NK-92 (cell line): ENCODE measurements around the gene MYZAP.

Experiments used
- DNase-seq: peaks from one replicate; lab custom pipeline; 2025; ENCODE audit not compliant: unreplicated experiment; lab: John Stamatoyannopoulos, UW

The MYZAP gene

DNA sequence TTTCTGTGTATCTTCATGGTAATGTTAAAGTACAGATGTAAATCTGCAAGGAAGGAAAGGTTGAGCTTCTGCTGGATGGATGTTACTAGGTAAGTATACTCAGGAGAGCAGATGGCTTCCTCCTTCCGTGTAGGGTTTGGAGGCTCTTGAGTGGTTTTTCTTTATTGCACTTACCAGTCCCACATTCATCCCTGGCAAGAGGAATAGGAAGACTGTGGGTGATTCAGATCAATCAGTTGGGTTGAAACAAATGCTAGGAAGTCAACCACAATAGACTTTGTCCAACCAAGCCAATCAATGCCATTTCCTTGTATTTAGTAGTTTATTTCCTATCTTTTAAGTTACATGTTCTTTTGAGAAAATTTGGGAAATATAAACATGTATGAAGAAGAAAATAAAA is 26.6 kb downstream of the MYZAP start:
- no peak for DNase-seq

DNA sequence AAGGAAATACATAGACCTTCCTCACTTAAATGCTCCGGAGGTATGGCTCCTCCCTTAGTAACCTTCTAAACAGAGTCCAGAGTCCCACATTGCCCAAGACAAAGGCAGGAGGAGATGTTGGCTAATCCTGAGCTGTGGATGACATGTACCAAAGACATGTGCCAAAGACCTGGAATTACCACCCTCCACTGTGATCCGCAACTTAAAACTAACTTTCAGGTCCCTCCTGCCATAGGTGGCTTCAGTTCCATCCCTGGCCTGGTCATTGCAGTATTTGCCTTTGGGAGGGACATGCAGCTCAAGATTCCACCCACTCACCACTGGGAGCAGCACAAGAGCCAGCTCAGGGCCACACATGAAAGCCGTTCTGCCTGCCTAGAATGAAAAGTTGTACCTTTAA is 28.0 kb downstream of the MYZAP start:
- no peak for DNase-seq

DNA sequence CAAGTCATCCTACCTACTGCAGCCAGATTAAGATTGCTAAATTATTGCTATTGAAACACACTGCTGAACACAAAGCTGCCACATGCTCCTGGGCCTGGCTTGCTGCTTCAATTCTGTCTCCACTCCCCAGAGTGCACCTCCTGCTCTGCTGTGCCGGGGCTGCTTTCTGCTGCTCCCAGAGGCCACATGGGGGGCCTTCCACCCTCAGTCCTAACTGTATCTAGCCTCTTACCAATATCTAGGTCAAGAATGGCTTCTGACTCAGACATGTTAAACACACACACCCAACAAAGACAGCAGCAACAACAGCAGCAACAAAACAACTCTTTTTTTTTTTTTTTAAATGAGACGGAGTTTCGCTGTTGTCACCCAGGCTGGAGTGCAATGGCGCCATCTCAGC is 33.0 kb downstream of the MYZAP start:
- no peak for DNase-seq

DNA sequence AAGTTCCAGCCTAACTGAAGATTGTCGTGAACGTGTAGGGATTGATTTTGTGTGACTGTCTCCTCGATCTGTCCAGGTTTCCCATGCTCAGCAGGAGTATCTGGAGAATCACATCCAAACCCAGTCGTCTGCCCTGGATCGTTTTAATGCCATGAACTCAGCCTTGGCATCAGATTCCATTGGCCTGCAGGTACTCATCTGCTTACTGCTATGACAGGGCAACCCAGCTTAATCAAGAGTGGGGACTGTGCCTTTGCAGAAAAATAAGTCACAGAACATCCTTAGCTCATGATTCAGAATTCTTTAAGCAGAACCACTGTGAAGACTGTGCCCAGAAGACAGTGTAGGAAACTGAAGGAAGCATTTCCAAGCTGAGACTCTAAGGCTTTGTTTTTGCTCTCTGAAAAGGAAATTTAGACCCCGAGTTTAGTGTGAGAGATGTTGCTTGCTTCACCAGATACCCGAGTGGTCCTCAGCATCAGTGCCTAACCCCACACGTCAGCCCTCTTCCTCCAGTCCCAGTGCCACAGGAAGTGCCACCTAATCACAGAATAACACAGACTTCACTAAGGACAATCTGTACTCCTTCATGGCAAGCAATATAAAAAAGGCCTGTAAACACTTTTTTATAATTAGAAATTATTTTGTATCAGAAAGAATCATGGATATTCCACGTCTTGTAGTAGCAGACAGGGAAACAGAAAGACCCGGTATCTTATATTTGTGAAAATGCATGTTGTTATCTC is 34.2 kb downstream of the MYZAP start:
- no peak for DNase-seq

DNA sequence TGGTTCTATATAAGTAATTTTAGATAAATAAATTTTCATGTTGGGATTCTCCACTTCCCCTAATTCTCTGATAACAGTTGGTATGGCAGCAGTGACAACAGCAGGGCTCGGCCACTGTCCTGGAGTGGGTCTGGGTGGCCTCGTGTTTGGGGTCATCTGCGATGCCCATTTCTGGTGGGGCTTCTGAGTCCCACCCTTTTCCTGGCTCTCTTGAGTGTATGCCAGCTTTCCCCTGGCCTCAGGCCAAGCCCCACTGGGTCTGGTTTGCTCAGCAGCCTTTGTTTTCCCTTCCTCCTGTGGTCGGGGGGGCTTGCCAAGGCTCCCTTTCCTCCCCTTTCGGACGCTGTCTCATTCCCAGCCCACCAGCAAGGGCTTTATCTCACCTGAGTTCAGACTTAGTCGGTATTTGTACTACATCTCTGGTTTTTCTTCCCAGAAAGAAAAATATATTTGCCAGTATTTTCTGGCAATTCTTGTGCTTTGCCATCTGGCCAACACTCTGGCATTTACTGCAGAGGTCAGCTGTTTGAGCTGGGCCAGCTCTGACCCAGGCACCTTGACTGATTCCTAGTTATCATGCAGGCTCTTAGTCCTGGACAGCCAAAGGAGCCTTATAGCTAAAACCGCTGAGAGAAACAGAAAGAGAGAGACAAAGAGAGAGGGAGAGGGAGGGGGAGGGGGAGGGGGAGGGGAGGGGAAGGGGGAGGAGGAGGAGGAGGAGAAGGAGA is 35.2 kb downstream of the MYZAP start:
- DNase-seq = no peak

DNA sequence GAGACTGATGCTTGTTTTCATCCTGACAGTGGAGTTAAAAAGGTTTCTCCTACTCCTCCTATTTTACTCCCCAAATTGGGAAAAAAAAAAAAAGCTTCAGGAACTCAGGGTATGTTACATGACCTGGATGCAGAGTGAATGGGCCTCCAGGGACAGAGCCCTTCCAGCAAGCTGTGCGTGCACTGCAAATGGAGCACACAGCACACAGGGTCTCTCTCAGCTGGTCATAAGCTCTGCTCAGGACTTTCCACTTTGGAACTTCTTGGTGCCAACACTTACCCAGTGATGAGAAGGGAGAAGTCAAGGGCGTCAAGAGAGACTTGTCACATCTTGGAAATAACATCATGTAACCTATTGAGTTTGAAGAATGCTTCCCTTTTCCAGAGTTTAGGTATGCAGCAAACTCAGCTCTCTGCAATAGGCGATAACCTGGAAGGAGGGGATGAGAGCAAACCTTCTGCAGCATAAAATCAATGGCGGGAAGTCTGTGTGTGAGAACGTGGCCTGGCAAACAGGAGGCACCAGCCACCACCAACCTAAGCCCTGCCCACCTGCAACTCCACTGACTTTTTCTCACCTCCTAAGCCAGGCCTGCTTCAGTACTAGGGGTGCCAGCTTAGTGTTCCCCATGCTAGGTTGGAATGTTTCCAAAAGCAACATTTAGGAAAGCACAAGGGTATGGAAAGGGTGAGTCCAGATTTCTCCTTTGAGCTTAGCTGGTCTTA is 39.8 kb downstream of the MYZAP start:
- no peak for DNase-seq

DNA sequence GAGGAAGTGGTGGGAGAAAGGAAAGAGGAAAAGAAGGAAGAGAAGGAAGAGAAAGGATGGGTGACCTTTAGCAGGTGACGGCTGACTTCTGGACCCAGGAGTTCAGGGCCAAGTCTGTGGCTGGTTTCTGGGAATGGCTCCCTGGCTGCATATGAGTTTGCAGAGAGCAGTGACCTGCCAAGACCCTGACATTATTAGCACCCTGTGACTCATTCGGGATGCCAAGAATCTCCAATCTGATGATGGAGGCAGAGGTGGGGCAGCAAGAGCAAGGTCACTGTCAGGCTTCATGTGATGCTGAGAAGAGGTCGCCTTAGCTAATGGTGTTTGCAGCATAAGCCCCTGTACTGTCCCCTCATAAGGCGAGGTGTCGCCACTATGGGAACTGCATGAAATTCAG is 42.6 kb downstream of the MYZAP start:
- no peak for DNase-seq

DNA sequence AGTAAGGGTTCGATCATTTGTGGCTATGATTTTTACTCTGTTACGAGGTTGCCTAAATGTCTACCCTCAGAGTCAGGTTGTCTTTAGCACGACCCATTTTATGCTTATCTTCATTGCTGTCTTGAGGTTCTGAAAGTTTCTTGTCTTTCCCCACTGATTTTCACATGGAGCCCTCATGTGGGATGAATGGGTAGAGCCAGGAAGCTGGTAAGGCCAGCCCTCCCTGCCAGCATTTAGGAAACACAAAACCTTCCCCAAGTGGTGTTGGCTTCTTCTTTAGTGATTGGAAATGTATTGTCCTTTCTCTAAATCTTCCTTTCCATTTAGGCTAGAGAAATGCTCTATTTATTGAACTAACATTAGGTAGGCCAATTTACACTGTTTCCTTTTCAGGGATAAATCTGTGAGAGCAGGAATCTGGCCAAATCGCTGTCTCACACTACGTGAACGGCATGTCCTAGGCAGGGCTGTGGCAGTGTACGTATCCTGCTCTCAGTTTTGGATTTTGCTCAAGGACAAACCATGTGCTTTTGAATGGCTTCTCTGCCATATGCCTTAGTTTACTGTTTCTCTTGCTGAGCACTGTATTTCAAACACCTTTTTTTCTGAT is 43.7 kb downstream of the MYZAP start:
- no peak for DNase-seq

DNA sequence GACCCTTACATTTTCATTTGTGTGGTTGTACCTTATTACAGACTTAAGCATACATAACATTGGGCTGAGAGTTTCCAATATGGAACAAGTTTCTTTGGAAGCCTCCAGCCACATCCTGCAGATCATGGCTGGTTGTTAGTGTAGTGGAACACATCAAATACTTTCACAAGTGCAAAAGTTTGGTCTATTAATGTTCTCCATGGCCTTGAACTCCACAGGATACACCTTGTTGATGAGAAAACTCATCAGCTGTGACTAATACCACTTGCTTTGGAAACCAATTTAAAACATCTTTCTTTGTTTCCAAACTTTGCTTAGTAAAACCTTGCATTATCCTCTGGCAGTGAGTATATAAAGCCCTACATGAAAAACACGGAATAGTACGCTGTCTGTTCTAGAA is 46.1 kb downstream of the MYZAP start:
- DNase-seq = no peak

DNA sequence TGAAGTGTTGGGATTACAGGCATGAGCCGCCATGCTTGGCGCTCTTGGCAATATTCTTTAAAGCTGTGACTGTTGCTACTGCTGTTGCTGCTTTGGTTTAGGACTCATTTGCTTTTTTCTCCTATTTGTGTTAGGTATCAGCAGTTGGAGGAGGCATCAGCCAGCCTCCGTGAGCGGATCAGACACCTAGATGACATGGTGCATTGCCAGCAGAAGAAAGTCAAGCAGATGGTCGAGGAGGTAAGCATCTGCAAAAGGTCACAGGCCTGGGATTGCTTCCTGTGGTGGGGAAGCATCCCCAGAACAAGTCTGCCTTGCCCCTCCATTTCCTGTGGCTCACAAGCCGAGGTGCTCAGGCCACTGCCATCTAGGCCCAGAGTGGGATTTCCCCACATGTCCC is 47.6 kb downstream of the MYZAP start:
- DNase-seq = no peak

DNA sequence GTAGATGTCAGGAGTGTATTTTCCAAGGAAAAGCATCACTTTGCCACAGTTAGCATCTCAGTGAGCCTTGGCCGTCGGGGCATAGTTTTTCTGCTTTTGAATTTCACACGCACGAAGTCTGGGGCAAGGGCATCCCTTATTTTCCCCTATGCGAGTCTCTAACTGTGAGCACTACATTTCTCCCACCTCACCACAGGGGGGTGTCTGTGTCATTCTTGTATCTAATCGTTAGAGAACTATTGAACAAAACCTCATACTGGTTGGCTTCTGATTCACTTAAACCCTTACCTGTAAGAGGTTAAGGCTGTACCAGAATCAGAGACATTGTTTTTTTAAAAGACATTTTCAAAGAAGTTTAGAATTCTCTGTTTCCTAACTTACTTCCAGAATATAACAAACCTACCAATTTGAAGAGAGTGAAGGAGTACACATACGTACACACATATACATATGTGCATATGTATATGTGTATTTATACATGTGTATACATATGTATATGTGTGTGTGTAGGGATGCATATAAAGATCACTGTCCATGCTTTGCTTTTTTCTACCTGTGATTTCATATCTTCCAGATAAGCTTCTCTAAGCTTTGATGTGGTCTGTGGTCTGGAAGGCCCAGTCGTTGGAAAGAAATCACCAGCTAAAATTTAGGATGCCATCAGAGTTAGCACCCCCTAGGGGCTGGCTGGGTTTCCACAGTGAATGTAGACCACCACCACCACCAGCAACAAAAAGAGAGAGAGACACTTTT is 49.4 kb downstream of the MYZAP start:
- DNase-seq = no peak

DNA sequence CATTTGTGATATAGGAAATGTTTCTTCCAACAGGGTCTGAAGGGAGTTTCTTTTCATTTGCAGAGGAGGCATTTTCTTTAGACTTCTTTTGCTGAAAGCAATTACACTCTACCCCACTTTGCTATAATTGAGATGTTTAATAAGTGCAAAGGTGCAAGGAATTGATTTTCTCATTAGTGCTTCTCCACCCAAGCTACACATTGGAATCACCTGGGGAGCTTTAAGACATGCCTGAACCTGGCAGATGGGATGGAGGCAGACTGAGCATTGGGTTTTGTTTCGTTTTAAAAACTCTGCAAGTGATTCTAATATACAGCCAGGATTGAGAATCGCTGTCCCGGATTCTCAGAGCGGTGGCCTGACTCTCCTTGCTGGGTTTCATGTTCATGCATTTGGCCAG is 52.1 kb downstream of the MYZAP start:
- DNase-seq = no peak

DNA sequence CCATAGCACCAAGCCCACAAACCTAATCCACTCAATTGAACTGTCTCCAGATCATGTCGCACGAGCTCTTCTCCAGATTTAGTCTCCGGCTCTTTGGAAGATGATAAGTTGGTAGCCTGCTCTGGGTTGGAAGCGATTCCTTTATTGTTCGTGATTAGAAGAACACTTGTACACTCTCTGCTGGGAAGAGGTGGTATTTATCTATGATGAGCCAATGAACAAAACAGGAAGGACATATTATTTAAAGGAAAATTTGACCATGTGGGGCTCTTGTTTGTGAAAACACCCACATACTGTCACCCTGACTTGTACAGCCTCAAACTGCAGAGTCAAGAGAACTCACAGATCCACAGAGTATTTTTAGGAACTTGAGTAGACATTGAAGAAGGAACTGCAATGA is 54.4 kb downstream of the MYZAP start:
- DNase-seq = no peak

DNA sequence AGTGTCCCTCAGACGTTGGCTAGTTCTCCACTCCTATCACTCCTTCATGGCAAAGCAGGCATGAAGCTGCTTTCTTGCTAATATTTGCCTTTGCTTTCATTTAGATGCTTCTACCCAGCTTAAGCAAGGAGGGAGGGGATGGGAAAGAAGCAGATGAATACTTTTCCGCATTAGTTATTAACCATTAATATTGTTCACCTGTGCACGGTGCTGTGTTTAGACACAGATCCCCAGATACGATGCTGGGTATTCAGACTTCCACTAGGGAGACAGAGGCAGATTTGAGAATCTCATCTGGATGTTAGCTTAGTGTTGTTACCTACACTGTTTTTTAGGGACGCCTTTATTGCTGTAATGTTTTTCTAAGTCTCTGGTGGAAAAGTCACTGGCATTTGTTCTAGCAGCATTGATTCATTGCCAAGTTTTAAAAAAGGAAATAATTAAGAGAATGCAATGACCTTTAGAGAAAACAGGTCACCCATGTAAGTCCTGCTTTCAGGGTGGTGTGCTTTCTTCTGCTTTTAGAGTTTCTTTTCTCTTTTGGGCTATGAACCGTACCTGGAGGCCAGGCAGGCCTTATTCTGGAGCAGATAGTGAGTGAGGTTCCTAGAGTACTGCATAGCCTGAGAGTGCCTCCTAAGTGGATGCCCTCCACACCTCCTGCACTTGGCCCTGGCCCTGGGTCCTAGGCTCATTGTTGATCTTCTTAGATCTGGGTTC is 55.5 kb downstream of the MYZAP start:
- no peak for DNase-seq

DNA sequence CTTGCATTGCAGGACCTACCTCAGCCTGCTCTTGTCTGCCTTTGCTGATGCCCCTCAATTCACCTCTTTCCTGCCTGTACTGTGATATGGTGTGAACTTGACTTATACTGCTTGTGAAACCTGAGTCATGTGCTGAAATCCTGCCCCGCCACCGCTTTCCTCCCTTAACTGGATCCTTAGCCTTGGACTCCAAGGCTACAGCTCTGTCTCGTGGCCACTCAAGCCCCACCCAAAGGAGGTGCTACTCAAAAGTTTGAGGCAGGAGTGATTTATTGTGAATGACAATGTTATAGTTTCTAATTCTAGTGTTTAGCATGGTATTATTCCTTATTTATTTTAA is 56.1 kb downstream of the MYZAP start:
- DNase-seq = no peak

DNA sequence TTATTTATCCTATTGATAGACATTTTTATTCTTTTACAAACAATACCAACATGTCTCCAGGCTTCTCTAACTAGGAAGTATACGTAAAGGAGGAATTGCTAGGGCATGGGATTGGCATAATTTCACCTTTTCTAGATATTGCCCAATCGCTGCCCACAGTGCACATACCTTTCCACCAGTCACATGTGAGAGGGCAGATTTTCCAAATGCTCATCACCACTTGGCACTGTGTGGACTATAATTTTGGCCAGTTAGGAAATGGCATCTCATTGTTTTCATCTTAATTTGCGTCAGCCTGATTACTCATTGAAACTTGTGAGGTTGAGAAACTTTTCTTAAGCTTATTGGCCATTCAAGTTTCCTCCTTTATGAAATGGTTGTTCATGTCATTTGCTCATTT is 57.4 kb downstream of the MYZAP start:
- no peak for DNase-seq

DNA sequence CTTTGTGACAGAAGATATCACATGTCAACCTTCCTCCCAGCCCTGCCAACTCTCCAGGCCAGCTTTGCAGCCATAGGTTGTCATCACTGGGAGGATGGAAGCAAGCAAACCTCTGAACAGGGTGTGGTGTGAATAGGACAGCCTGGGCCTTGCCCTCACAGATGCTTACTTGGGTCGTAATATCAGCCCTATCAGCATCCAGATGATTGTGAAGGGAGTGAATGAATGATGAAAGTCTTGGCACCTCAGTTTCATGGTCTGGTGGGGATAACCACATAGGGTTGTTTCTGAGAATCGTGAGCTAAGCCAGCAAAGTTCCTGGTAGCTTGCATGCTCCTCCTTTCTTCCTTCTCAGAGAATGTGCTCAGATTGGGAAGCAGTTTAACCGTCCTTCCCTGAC is 59.7 kb downstream of the MYZAP start:
- no peak for DNase-seq

DNA sequence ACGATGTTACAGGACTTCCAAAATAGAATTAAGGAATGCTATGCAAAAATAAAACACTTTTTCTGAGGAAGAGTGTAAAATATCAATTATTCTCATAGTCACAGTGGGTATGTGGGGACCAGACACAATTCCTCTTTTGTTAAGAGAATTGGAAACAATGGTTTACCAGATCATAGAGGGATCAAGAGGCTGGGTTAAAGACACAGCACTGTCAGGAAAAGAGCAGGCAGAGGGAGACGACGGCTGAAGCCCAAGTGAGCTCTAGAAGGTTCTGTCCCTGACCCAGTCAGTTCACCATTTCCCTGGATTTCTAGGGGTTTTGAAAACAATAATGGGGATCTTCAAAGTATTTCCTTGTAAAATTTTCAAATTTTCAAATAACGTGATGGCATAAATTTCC is 60.8 kb downstream of the MYZAP start:
- no peak for DNase-seq

DNA sequence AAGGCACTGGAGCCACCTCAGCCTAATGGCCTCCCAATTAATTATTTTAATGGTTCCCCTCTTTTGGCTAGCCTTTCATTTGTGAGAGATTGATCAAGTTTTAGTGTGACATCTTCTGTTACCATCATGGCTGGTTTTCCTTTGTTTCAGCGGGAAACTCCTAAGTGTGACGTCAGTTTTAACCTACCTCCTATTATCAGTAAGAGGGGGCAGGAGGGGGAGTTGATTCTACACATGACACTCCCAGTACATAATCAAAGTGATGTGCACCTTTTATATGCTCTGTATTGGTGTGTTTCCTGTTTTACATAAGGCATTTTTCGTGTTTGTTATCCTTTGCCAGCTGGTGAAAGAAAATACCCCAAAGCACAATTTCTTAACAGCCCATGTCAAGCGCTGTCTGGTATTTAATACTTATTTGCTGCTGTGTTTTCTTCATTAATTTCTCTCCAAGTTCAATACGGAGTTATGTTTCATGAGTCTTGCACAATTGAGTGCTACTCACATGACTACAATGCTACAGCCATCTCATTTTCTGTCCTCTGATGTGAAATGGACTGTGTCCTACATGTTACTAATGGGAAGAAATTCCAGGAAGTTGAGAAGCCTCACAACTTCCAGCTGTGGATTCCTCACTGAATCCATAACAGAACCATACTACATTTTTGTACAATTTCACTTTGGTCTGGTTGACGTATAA is 62.6 kb downstream of the MYZAP start:
- no peak for DNase-seq

DNA sequence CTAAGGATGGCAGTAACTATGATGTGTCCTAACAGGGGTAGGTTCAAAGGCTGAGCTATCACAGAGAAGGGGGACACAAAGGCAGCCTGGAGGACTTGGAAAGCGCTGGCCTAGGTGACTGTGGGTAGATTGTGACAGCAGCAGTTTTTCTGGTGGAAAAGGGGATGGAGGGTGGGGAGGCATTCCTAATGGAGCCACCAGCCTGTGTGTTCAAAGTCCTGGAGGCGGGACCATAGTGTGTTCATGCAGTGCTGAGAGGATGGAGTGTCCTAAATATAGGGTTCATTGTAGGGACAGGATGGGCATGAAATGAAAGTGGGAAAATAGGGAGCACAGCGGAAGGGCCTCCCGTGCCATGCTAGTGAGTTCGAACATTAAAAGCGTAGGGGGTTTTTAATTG is 63.3 kb downstream of the MYZAP start:
- DNase-seq = no peak
